Measurements from ENCODE around the gene SNRNP27. TPM values are rescaled to one million over a fixed set of nuclear protein-coding genes. Genes with fewer than 3 reads are reported as not detected.

Gene SNRNP27
- polyA plus RNA-seq, 1 experiment, result 14.3 TPM

- ChIA-PET CTCF (no interaction called here), POLR2A (no interaction called here)
- Histone ChIP-seq H3K36me3 (ENCODE audit: control insufficient read depth, insufficient read depth, low read length) (no peaks in the 10 kb centered on the region), H3K27me3 (ENCODE audit: control insufficient read depth, insufficient read depth, low read length) (peaks cover 6% of the 10 kb centered on the region), H3K4me3 (ENCODE audit: low read depth, low read length) (no peak overlapping the region)
- DNase-seq (ENCODE audit: low read depth), result no peak
- TF ChIP-seq CTCF (IDR thresholded peaks at IDR 0.05; ENCODE audit: insufficient read depth, low read depth, low read length), result no peak
Measured at GRCh38 chr2:69952336-69953115, 58.8 kb downstream of the SNRNP27 start.

GRCh38 chr2:69954084-69954483 is 60.3 kb downstream of the SNRNP27 start:
- ChIA-PET CTCF (no interaction called here), POLR2A (no interaction called here)
- H3K4me3 ChIP-seq (ENCODE audit: low read depth, low read length), result no peak overlapping the region
- no peak for TF ChIP-seq CTCF (IDR thresholded peaks at IDR 0.05; ENCODE audit: insufficient read depth, low read depth, low read length)
- H3K36me3 ChIP-seq (ENCODE audit: control insufficient read depth, insufficient read depth, low read length), result no peaks in the 10 kb centered on the region
- peaks cover 15% of the 10 kb centered on the region for H3K27me3 ChIP-seq (ENCODE audit: control insufficient read depth, insufficient read depth, low read length)
- DNase-seq (ENCODE audit: low read depth), result no peak

Small RNA genes lying within 50 kb of the gene (small RNA-seq; reads per million reads assigned to genes)
- gene RPL23AP92 (ENCODE audit: insufficient read length, low read depth, low replicate concordance), result not detected

Other genes with a start within 250 kb of the SNRNP27 start
- 127 and 133 TPM in 2 replicates for gene ANXA4, start 151.8 kb upstream of the SNRNP27 start, polyA plus RNA-seq (2011; rRNA removed)
- gene GMCL1, start 64.3 kb upstream of the SNRNP27 start, polyA plus RNA-seq (2011; rRNA removed), result 2.1 and 4.0 TPM in 2 replicates
- gene MXD1, start 21.2 kb downstream of the SNRNP27 start, polyA plus RNA-seq (2011; rRNA removed), result 3.9 and 5.4 TPM in 2 replicates
- 0.17 and 0.29 TPM in 2 replicates for gene ASPRV1, start 67.7 kb downstream of the SNRNP27 start, polyA plus RNA-seq (2011; rRNA removed)
- gene PCBP1, start 193.5 kb downstream of the SNRNP27 start, polyA plus RNA-seq (2011; rRNA removed), result 59.2 and 87.4 TPM in 2 replicates

All from BJ (cell line).